Activated T-cell treated with anti-CD3 and anti-CD28 coated beads, Interleukin-2, amount 50 U/mL, for 1 hour (primary cell): Measurements from ENCODE around the gene RTF1.
"Not testable (repeated sequence)": the region's sequence is repeated elsewhere in the genome, so short reads cannot be mapped to it uniquely, and the experiment has no call there.

Experiments
- DNase-seq: peaks from one replicate; pipeline ENCODE4 v3.0.0-alpha.2; 2020

Gene RTF1

DNA sequence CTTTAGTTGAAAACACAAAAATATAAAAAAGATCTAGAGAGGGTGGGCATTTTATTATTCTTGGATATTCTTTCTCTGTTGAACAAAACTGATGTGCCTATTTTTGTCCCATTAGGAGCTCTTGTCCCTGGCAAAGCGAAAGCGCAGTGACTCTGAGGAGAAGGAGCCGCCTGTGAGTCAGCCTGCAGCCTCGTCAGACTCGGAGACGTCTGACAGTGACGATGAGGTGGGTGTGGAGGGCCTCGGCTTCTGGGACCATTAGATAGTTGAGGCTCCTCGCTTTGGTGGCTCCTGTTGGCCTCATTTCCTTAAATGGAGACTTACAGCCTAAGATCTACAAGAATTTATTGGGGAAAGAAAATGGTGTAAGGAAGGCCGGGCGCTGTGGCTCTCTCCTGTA lies 21.3 kb downstream of the RTF1 start:
- no peak for DNase-seq

GRCh38 chr15:41438745-41439144 lies 21.9 kb downstream of the RTF1 start:
- DNase-seq: not testable (repeated sequence)

GRCh38 chr15:41443275-41443674 lies 26.4 kb downstream of the RTF1 start:
- DNase-seq: no peak

GRCh38 chr15:41445399-41445798 lies 28.5 kb downstream of the RTF1 start:
- no peak for DNase-seq

DNA sequence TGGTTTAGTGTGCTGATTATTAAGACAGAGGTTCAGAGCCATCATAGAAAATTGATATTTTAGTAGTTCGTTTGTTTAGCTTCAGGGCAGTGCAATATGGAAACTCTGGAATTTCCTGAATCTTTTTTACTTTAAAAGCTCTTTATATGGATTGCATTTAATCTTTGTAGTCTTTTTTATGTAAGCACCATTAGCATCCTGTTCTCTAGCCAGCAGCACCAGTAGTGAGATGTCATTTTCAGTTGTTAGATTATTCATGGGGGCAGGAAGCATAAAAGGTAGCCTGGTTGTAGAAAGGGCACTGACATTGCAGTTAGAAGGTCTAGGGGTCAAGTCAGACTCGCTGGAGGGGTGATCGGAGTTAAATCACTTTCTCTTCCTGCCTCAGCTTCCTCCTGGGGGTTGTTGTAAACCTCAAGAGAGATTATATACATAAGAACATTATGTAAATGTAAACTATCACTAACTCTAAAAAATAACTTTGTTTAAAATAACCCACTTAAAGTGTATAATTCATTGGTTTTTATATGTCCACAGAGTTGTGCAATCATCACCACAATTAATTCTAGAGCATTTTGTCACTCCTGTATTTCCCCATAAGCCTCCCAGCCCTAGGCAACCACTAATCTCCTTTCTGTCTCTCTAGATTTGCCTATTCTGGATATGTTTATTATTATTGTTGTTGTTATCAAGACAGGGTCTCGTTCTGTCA lies 45.3 kb downstream of the RTF1 start:
- DNase-seq: no peak

DNA sequence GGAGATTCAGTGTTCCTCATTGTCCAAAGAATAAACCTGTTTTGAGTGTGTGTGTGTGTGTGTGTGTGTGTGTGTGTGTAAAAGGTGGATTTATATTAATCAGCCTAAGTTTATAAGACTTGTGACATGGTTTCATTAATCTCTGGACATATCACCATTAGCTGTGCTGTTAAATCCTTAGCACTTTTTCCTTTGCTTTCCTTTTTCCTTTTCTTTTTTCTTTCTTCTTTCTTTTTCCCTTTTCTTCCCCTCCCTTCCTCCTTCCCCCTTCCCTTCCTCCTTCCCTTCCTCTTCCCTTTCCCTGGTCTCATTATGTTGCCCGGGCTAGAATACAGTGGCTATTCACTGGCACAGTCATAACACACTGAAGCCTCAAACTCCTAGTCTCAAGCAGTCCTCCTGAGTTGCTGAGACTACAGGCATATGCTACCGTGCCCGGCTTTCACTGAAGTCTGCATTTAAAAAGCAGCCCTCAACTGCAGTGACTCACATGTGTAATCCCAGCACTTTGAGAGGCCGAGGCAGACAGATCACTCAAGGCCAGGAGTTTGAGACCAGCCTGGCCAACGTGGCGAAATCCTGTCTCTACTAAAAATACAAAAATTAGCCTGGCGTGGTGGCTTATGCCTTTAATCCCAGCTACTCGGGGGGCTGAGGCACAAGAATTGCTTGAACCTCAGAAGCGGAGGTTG lies 48.1 kb downstream of the RTF1 start:
- no peak for DNase-seq

GRCh38 chr15:41465822-41466421 lies 49.0 kb downstream of the RTF1 start:
- DNase-seq: no peak

GRCh38 chr15:41466711-41467110 lies 49.8 kb downstream of the RTF1 start:
- DNase-seq: no peak

- not testable (repeated sequence) for DNase-seq
Observed at GRCh38 chr15:41469644-41470043, 52.7 kb downstream of the RTF1 start.

GRCh38 chr15:41473418-41473817 lies 56.5 kb downstream of the RTF1 start:
- no peak for DNase-seq

DNA sequence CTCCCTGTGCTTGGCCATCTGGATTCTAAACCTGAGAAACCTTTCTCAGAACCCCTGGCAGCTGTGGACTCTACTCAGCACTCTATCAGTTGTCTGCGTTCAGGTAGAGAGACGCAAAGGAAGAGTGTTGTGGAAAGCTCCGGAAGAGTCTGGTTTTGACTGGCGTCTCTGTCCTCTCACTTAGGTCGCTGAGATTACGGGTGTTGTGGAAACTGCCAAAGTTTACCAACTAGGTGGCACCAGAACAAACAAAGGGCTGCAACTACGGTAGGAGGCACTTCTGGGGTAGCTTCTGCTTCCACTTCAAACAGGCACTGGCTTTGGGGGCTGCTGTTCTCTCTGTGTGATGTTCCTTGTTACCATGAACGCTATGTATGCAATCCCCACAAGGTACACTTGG lies 57.5 kb downstream of the RTF1 start:
- DNase-seq: no peak

- DNase-seq: no peak
Observed at GRCh38 chr15:41474941-41475340, 58.0 kb downstream of the RTF1 start.

GRCh38 chr15:41476416-41477048 lies 59.6 kb downstream of the RTF1 start:
- no peak for DNase-seq

DNA sequence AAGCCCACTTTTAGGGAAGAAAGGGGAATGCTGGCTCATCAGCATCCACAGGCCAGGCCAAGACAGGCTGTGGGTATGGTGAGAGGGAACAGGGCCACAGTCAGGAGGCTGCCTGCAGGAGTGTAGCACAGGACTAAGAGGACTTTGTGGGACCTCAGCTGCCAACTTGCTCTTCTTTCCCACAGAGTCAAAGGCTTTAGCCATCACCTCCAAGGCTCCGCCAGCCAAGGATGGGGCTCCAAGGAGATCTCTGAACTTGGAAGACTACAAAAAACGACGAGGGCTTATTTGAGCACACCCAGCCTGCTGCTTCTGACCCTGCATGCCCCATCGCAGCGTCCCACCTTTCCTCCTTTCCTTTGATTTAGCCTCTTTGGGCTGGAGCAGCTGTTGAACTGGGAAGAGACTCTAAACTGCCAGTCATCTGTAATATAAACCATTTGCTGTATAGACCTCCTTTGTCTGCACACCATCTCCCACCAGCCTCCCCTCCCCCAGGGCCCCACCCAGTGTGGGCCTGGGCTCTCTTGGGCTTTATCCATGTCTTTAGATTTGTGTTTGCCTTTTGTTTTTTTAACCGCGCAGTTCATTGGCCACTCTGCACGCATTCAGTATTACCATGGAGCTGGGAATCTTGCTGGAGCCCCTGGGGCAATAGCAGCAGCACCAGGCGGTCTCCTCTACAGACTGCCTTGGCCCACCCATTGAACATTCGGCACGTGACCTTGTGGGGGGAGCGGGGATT lies 63.7 kb downstream of the RTF1 start:
- DNase-seq: no peak

DNA sequence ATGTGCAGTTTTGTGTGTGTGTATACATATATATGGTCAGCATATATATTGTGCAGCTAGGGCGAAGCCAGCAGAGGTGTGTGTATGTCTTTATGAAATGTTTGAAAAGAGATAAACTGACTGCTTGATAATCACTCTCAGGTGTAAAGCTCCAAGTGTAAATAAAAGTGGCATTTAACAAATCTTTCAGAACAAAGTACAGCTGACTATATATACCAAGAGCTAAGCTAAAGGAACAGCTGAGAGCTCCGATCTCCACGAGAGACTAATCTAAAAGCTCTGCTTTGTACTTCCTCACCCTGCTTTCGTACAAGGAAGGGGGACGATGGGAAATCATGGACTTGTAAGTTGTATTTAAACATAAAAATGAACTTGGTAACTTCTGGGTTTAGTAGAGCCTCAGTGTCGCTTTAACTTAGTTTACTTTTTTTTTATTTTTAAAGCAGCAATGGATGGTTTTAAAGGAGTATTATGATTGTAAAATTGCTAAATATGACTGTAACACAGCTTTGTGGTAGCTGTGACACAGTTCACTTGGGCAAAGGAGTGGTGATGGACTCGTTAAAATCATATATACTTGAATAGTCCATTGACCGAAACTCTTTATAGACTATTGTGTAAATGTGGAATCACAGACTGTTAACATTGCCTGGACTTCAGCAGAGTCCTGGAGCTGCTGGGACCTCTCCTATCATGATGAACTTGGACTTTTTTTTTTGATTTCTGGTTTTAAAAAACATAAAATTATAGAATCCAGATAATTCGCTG lies 65.4 kb downstream of the RTF1 start:
- no peak for DNase-seq

DNA sequence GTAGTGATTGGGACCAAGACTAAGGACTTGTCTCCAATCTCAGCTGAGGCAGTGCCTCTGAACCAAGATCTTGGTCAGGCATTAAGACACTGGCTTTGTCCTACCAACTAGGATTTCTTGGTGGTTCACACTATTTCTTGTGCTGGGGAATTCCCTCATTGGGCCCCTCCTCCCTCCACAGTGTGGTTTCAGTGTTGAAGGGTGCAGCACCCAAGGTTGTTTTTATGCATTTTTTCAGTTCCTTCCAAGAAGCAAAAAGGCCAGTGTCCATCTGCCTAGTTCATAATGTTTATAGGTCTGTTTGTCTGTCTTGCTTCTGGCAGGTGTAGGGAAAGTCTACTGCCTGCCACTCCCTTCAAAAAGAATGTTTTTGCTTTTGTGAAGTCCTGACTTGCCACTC lies 66.2 kb downstream of the RTF1 start:
- no peak for DNase-seq

DNA sequence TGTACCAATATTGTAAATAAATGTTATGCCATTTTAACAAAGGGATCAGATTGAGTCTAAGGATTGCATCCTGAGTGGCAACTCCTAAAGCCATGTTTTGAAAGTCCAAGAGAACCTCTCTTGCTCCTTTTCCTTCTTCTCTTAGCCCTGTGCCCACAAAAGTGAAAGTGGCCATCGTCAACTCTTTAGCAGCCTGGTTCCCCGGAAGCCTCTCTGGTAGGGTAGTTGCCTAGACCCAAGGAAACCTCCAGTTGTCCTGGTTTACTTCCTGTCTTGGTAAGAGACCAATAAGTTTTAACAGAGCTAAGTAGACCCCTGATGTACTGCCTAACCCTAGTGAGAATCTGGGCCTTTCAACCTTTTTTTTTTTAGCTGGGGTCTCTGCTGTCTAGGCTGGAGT lies 66.6 kb downstream of the RTF1 start:
- no peak for DNase-seq

GRCh38 chr15:41484937-41485625 lies 68.2 kb downstream of the RTF1 start:
- no peak for DNase-seq

- no peak for DNase-seq
Observed at GRCh38 chr15:41486286-41486685, 69.4 kb downstream of the RTF1 start.

- no peak for DNase-seq
Observed at GRCh38 chr15:41487381-41487780, 70.5 kb downstream of the RTF1 start.

DNA sequence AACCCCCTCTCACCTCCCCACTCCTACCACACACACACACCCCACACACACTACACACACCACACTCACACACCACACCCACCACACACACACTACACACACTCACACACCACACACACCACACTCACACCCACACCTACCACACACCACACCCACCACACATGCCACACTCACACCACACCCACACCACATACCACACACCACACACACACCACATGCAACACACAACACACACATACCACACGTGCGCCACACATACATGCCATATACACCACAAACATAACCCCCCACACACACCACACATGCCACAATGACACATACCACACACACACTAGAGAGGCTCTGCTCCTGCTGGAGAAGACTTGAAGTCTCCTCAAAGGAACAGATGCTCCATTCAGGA lies 70.9 kb downstream of the RTF1 start:
- DNase-seq: no peak

DNA sequence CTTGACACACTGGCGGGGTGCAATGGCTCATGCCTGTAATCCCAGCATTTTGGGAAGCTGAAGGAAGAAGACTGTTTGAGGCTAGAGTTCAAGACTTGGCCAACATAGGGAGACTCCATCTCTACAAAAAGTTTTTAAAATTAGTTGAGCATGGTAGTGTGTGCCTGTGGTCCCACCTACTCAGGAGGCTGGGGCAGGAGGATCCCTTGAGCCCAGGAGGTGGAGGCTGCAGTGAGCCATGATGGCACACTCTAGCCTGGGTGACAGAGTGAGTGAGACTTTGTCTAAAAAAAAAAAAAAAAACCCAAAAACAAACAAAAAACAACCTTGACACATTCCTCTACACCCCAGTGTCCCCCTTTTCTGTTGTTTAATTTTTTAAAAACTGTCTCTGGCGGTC lies 72.7 kb downstream of the RTF1 start:
- no peak for DNase-seq
